Measurements from ENCODE around the gene RDH8. TPM values are rescaled to one million over a fixed set of nuclear protein-coding genes. Genes with fewer than 3 reads are reported as not detected.
A peak's percentile ranks its signal among the peaks of the same experiment; 100 is the strongest.

Gene RDH8
- total RNA-seq, 1 donor from 2014 or later, result not detected

DNA sequence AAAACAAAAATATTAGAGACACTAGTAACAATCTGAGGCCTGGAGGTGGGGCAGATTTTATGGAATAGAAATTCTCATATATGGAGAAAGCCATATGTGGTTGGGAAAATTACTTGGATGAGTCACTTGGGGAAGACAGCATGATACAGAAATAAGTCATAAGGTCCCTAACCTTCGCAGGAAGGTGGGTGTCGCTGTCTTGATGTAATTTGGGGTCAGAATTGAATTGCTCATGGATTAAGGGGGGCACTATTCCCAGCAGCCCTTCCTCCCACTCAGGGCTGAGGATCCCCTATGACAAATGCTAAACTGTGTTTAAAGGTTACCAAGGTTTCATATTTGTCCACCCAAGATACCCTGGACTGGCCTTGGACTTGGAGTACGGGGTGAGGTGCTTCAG, 5.0 kb downstream of the RDH8 start:
- Mint-ChIP-seq H3K27me3 (ENCODE audit: low read depth) (peaks cover 6% of the 10 kb centered on the region), H3K27ac (ENCODE audit: unreplicated experiment) (no peak overlapping the region), H3K4me1 (ENCODE audit: low read depth) (peaks cover 5% of the 10 kb centered on the region), H3K4me3 (ENCODE audit: unreplicated experiment) (no peak overlapping the region), H3K36me3 (ENCODE audit: low read depth) (no peaks in the 10 kb centered on the region), H3K9me3 (ENCODE audit: low read depth) (no peaks in the 10 kb centered on the region)
- TF ChIP-seq, protein P1, sequence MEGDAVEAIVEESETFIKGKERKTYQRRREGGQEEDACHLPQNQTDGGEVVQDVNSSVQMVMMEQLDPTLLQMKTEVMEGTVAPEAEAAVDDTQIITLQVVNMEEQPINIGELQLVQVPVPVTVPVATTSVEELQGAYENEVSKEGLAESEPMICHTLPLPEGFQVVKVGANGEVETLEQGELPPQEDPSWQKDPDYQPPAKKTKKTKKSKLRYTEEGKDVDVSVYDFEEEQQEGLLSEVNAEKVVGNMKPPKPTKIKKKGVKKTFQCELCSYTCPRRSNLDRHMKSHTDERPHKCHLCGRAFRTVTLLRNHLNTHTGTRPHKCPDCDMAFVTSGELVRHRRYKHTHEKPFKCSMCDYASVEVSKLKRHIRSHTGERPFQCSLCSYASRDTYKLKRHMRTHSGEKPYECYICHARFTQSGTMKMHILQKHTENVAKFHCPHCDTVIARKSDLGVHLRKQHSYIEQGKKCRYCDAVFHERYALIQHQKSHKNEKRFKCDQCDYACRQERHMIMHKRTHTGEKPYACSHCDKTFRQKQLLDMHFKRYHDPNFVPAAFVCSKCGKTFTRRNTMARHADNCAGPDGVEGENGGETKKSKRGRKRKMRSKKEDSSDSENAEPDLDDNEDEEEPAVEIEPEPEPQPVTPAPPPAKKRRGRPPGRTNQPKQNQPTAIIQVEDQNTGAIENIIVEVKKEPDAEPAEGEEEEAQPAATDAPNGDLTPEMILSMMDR (IDR thresholded peaks at IDR 0.05), result no peak
- DNase-seq (ENCODE audit: low spot score), result no peak

DNA sequence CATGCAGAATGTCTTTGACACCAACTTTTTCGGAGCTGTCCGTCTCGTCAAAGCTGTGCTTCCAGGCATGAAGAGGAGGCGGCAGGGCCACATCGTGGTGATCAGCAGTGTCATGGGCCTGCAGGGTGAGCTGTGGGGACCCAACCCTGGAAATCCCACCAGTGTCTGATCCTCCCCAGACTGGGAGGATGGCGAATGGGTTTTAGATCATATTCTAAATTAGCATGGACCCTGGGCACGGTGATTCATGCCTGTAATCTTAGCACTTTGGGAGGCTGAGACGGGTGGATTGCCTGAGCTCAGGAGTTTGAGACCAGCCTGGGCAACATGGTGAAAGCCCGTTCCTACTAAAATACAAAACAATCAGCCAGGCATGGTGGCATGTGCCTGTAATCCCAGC, 5.5 kb downstream of the RDH8 start:
- peaks cover 5% of the 10 kb centered on the region for H3K4me1 Mint-ChIP-seq (ENCODE audit: low read depth)
- no peaks in the 10 kb centered on the region for H3K9me3 Mint-ChIP-seq (ENCODE audit: low read depth)
- H3K27me3 Mint-ChIP-seq (ENCODE audit: low read depth), result peaks cover under 1% of the 10 kb centered on the region
- DNase-seq (ENCODE audit: low spot score), result peak; percentile 39
- H3K4me3 Mint-ChIP-seq (ENCODE audit: unreplicated experiment), result no peak overlapping the region
- TF ChIP-seq, protein P1 (IDR thresholded peaks at IDR 0.05), result no peak
- H3K36me3 Mint-ChIP-seq (ENCODE audit: low read depth), result no peaks in the 10 kb centered on the region
- H3K27ac Mint-ChIP-seq (ENCODE audit: unreplicated experiment), result no peak overlapping the region

DNA sequence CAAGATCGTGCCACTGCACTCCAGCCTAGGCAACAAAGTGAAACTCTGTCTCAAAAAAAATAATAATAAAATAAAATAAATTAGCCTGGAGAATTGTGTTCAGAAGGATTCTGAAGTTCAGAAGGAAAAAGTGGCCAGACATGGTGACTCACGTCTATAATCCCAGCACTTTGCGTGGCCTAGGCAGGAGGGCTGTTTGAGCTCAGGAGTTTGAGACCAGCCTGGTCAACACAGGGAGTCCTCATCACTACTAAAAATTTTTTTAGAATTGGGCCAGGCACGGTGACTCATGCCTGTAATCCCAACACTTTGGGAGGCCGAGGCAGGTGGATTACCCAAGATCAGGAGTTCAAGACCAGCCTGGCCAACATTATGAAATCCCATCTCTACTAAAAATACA, 6.0 kb downstream of the RDH8 start:
- Mint-ChIP-seq H3K27ac (ENCODE audit: unreplicated experiment) (no peak overlapping the region), H3K4me1 (ENCODE audit: low read depth) (peaks cover 5% of the 10 kb centered on the region), H3K27me3 (ENCODE audit: low read depth) (no peaks in the 10 kb centered on the region), H3K9me3 (ENCODE audit: low read depth) (no peaks in the 10 kb centered on the region), H3K4me3 (ENCODE audit: unreplicated experiment) (no peak overlapping the region), H3K36me3 (ENCODE audit: low read depth) (no peaks in the 10 kb centered on the region)
- peak; percentile 25 for DNase-seq (ENCODE audit: low spot score)
- TF ChIP-seq, protein P1 (IDR thresholded peaks at IDR 0.05), result no peak

DNA sequence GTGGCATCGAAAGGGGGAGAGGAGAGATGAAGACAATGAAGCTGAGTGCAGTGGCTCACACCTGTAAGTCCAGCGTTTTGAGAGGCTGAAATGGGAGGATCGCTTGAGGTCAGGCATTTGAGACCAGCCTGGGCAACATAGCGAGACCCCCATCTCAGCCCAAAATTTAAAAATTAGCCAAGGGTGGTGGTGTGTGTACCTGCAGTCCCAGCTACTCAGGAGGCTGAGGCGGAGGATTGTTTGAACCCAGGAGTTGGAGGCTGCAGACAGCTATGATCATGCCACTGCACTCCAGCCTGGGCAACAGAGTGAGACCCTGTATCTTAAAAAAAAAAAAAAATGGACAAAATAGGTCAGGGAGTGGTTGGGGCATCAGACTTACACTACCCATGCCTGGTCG, 7.6 kb downstream of the RDH8 start:
- TF ChIP-seq, protein P1 (IDR thresholded peaks at IDR 0.05), result no peak
- DNase-seq (ENCODE audit: low spot score), result no peak
- no peaks in the 10 kb centered on the region for H3K36me3 Mint-ChIP-seq (ENCODE audit: low read depth)
- no peak overlapping the region for H3K4me3 Mint-ChIP-seq (ENCODE audit: unreplicated experiment)
- no peaks in the 10 kb centered on the region for H3K9me3 Mint-ChIP-seq (ENCODE audit: low read depth)
- no peak overlapping the region for H3K27ac Mint-ChIP-seq (ENCODE audit: unreplicated experiment)
- H3K4me1 Mint-ChIP-seq (ENCODE audit: low read depth), result peaks cover 5% of the 10 kb centered on the region
- H3K27me3 Mint-ChIP-seq (ENCODE audit: low read depth), result no peaks in the 10 kb centered on the region

DNA sequence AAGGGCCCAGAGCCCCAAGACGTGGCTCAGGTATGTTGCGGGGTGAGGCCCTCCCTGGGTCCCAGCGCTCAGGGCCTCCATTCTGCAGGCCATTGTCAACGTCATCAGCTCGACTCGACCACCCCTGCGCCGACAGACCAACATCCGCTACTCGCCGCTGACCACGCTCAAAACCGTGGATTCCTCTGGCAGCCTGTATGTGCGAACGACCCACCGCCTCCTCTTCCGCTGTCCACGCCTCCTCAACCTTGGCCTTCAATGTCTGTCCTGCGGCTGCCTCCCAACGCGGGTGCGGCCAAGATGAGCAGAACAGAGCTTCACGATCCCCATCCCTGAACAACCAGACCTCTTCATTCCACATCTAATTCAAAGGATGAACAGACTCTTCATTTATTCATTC, 8.2 kb downstream of the RDH8 start:
- H3K4me1 Mint-ChIP-seq (ENCODE audit: low read depth), result peaks cover 5% of the 10 kb centered on the region
- no peaks in the 10 kb centered on the region for H3K36me3 Mint-ChIP-seq (ENCODE audit: low read depth)
- H3K27me3 Mint-ChIP-seq (ENCODE audit: low read depth), result no peaks in the 10 kb centered on the region
- DNase-seq (ENCODE audit: low spot score), result peak; percentile 77
- H3K27ac Mint-ChIP-seq (ENCODE audit: unreplicated experiment), result no peak overlapping the region
- TF ChIP-seq, protein P1 (IDR thresholded peaks at IDR 0.05), result no peak
- H3K4me3 Mint-ChIP-seq (ENCODE audit: unreplicated experiment), result no peak overlapping the region
- no peaks in the 10 kb centered on the region for H3K9me3 Mint-ChIP-seq (ENCODE audit: low read depth)

Data from chondrocyte (in vitro differentiated cells).